Left renal cortex interstitium (tissue), 4 donors: ENCODE measurements around the gene RAC2. TPM values are rescaled to one million over a fixed set of nuclear protein-coding genes. Genes with fewer than 3 reads are reported as not detected.
"Not testable (repeated sequence)": the region's sequence is repeated elsewhere in the genome, so short reads cannot be mapped to it uniquely, and the experiment has no call there.

ENCODE experiments used
- DNase-seq, 4 donors: peaks; one replicate each; pipeline ENCODE4 v3.0.0-alpha.2; 2013; ENCODE audit warnings: low read depth in 4 of 4, low spot score in 2 of 4, missing footprints in 1 of 4
- polyA plus RNA-seq, 4 donors: library from polyadenylated mRNA; unstranded; fragments of 120-200 nt; gene quantifications; one replicate each; pipeline ENCODE4 v1.2.1, GENCODE V29; 2013; ENCODE audit not compliant: insufficient read length in 4 of 4

Gene RAC2
- polyA plus RNA-seq, 4 donors, result 5.7 to 9.3 (median 7.0) TPM

- no peak for DNase-seq
Observed at GRCh38 chr22:37237371-37238268, 6.4 kb downstream of the RAC2 start.

GRCh38 chr22:37235897-37236607 lies 8.0 kb downstream of the RAC2 start:
- no peak for DNase-seq

- DNase-seq, result no peak
Observed at GRCh38 chr22:37234736-37235711, 9.0 kb downstream of the RAC2 start.

- no peak for DNase-seq
Observed at GRCh38 chr22:37233751-37234631, 10.1 kb downstream of the RAC2 start.

GRCh38 chr22:37233371-37233750 lies 10.7 kb downstream of the RAC2 start:
- DNase-seq, result not testable (repeated sequence)

GRCh38 chr22:37232140-37232998 lies 11.7 kb downstream of the RAC2 start:
- no peak for DNase-seq

- DNase-seq, result no peak
Observed at GRCh38 chr22:37231406-37232139, 12.5 kb downstream of the RAC2 start.

GRCh38 chr22:37230673-37231405 lies 13.2 kb downstream of the RAC2 start:
- DNase-seq, result no peak

- no peak for DNase-seq
Observed at GRCh38 chr22:37229805-37230672, 14.0 kb downstream of the RAC2 start.

GRCh38 chr22:37229012-37229804 lies 14.9 kb downstream of the RAC2 start:
- DNase-seq, result no peak

- DNase-seq, result no peak
Observed at GRCh38 chr22:37228106-37229011, 15.7 kb downstream of the RAC2 start.

- DNase-seq, result no peak
Observed at GRCh38 chr22:37226514-37226913, 17.6 kb downstream of the RAC2 start.

GRCh38 chr22:37226087-37226486 lies 18.0 kb downstream of the RAC2 start:
- DNase-seq, result no peak

GRCh38 chr22:37225481-37225880 lies 18.6 kb downstream of the RAC2 start:
- DNase-seq, result no peak
